Esophagus (tissue), 2 donors: Measurements from ENCODE around the gene VEPH1. TPM values are rescaled to one million over a fixed set of nuclear protein-coding genes. Genes with fewer than 3 reads are reported as not detected.
"Not testable (repeated sequence)": the region's sequence is repeated elsewhere in the genome, so short reads cannot be mapped to it uniquely, and the experiment has no call there.

ENCODE experiments used
- H3K27ac ChIP-seq, 2 donors: one replicate each; pipeline ENCODE4 v1.5.1; 2013; ENCODE audit warnings: low read depth in 2 of 2, mild to moderate bottlenecking in 2 of 2, inconsistent platforms in 1 of 2, low read length in 1 of 2, moderate library complexity in 1 of 2
- H3K27me3 ChIP-seq, 2 donors: one replicate each; pipeline ENCODE4 v1.6.1; 2013; ENCODE audit warnings: low read length in 2 of 2, control low read depth in 1 of 2, mild to moderate bottlenecking in 1 of 2; ENCODE audit not compliant: insufficient read depth in 2 of 2, control insufficient read depth in 1 of 2
- H3K36me3 ChIP-seq, 2 donors: one replicate each; pipeline ENCODE4 v1.6.1; 2013; ENCODE audit warnings: low read length in 1 of 2; ENCODE audit not compliant: control insufficient read depth in 2 of 2, insufficient read depth in 2 of 2
- H3K4me1 ChIP-seq, 2 donors: one replicate each; pipeline ENCODE4 v1.6.1; 2013; ENCODE audit warnings: low read length in 1 of 2; ENCODE audit not compliant: control insufficient read depth in 2 of 2, insufficient read depth in 2 of 2
- H3K4me3 ChIP-seq, 2 donors: one replicate each; pipeline ENCODE4 v1.5.1; 2013; ENCODE audit warnings: low read length in 2 of 2, mild to moderate bottlenecking in 2 of 2, low read depth in 1 of 2, moderate library complexity in 1 of 2
- H3K9me3 ChIP-seq, 2 donors: one replicate each; pipeline ENCODE4 v1.6.1; 2013; ENCODE audit warnings: mild to moderate bottlenecking in 2 of 2, low read depth in 1 of 2, low read length in 1 of 2, moderate library complexity in 1 of 2; ENCODE audit not compliant: control insufficient read depth in 2 of 2, insufficient read depth in 1 of 2
- WGBS, 2 donors: extraction: QIAGEN DNeasy Blood & Tissue Kit; methylation state at CpG; one replicate each; pipeline ENCODE4 v1.1.7; 2013; 5-methylcytosine and 5-hydroxymethylcytosine counted together
- polyA plus RNA-seq, 2 donors: library from polyadenylated mRNA; stranded (reverse); fragments of 200-250 nt; gene quantifications; one replicate each; pipeline ENCODE4 v1.2.3, GENCODE V29; 2013
- donor health status: healthy with polysubstance abuse.
- donor health status: Bipolar disorder and iron deficiency.

Gene VEPH1
- polyA plus RNA-seq, 2 donors, result 0.07 to 0.08 TPM

DNA sequence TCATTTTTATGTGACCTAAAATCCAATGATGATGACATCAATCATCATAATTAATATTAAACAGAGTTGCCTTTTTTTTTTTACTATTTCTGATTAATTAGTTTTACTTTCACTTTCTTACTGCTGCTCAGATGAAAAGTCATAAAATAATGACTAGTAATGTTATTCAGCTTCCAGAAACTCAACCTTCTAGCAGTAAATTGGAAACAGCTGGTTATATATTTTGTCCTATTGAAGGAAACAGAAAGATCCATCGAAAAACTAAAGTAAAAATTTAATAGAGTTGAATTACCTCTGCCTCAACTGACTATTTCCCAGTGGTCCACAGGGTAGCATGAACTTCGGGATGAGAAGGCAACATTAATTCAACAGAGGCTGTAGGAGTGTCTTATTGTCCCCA, 173.7 kb downstream of the VEPH1 start:
- Histone ChIP-seq H3K9me3 (no peaks in the 10 kb centered on the region), H3K4me3 (no peak overlapping the region), H3K27ac (no peak overlapping the region), H3K4me1 (no peaks in the 10 kb centered on the region), H3K36me3 (no peaks in the 10 kb centered on the region), H3K27me3 (no peaks in the 10 kb centered on the region)
- 75 to 77% methylated on average over 2 of the region's 2 CpGs for whole genome bisulfite sequencing, 2 donors

DNA sequence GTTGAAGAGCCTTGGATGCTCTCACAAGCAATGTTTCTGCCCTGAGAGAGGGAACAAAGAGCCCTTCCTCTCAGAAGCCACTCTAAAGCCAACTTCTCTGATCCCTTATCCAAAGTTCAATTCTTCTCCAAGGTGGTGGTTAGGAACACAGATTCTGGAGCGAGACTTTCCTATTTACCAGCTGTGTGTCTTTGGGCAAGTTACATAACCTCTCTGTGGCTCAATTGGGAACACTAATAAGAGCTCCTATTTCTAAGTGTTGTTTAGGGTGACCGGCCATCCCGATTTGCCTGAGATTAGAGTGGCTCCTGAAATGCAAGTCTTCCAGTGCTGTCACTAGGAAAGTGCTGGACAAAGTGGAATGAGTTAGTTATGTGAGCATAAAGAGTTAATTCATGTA, 175.4 kb downstream of the VEPH1 start:
- WGBS, 2 donors, result 92 to 93% methylated on average over 3 of the region's 3 CpGs
- no peak overlapping the region for H3K4me3 ChIP-seq
- no peaks in the 10 kb centered on the region for H3K4me1 ChIP-seq
- H3K9me3 ChIP-seq, result no peaks in the 10 kb centered on the region
- H3K27me3 ChIP-seq, result no peaks in the 10 kb centered on the region
- H3K27ac ChIP-seq, result no peak overlapping the region
- H3K36me3 ChIP-seq, result no peaks in the 10 kb centered on the region

DNA sequence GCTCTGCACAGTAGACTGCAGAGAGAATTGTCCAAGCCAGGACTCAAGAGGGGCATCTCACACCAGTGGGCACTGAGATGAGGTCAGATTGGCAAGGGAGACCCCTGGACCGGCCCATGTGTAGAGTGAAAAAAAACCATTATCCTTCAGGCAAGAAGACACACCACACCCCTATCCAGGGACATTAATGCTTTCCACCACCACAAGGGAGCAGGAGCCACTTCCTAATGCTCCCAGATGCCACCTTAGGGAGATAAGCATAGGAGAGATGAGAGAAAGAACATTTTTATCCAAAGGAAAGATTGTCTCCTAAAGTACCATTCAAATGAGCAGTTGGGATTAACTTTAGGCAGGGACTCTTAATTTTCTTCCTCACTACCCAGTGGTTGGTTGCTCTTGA, 176.2 kb downstream of the VEPH1 start:
- Histone ChIP-seq H3K27ac (no peak overlapping the region), H3K4me3 (no peak overlapping the region), H3K4me1 (no peaks in the 10 kb centered on the region), H3K36me3 (no peaks in the 10 kb centered on the region), H3K27me3 (no peaks in the 10 kb centered on the region), H3K9me3 (no peaks in the 10 kb centered on the region)
- WGBS, 2 donors, result 83 to 88% methylated on average over 1 of the region's 1 CpG

DNA sequence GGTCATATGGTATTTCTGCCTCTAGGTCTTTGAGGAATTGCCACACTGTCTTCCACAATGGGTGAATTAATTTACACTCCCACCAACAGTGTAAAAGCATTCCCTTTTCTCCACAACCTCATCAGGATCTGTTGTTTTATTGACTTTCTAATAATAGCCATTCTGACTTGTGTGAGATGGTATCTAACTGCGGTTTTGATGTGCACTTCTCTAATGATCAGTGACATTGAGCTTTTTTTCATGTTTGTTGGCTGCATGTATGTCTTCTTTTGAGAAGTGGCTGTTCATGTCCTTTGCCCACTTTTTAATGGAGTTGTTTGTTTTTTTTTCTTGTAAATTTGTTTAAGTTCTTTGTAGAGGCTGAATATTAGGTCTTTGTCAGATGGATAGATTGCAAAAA, 178.3 kb downstream of the VEPH1 start:
- 92 to 93% methylated on average over 1 of the region's 1 CpG for WGBS, 2 donors
- not testable (repeated sequence) for H3K9me3 ChIP-seq, H3K27ac ChIP-seq, H3K4me3 ChIP-seq, H3K4me1 ChIP-seq, H3K36me3 ChIP-seq, H3K27me3 ChIP-seq

DNA sequence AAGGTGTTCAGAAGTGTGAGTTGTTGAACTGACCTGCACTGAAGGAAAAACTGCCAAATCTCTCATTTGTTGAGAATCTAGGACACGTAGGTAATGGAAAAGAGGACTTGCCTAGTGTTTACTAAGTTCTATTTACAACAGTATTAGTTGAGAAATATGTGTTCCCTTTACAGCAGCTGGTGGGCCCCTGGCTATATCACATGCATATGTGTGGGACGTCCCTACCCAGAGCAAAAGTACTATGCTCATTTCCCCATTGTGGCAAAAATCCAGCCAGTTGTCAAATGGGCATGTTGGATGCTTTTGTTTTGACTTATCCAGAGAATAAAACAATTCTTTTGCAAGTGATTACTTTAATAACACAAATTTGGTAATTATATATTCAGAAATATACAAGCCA, 179.9 kb downstream of the VEPH1 start:
- no peaks in the 10 kb centered on the region for H3K4me1 ChIP-seq
- H3K27me3 ChIP-seq, result no peaks in the 10 kb centered on the region
- no peaks in the 10 kb centered on the region for H3K9me3 ChIP-seq
- no peak overlapping the region for H3K27ac ChIP-seq
- no peak overlapping the region for H3K4me3 ChIP-seq
- H3K36me3 ChIP-seq, result no peaks in the 10 kb centered on the region
- 71 to 74% methylated on average over 2 of the region's 2 CpGs for WGBS, 2 donors

DNA sequence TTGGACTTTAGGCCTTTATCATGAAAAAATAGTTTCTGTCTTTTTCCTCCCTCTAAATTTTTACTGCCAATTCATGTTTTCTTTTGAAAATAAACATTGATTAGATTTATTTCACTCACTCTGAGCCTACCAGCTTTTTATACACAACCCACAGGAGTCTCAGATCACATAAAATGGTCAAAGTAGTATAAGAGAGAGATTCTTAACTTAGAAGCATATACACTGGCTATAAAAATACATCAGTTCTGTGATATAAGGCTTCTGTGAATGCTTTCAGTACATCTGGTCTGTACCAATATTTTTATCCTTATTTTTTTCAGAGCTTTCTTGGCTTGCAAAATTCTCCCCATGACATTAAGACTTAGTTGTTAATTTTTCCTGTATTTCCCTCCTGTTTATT, 183.5 kb downstream of the VEPH1 start:
- H3K4me1 ChIP-seq, result no peaks in the 10 kb centered on the region
- H3K27me3 ChIP-seq, result no peaks in the 10 kb centered on the region
- H3K27ac ChIP-seq, result no peak overlapping the region
- H3K9me3 ChIP-seq, result no peaks in the 10 kb centered on the region
- H3K4me3 ChIP-seq, result no peak overlapping the region
- no peaks in the 10 kb centered on the region for H3K36me3 ChIP-seq

DNA sequence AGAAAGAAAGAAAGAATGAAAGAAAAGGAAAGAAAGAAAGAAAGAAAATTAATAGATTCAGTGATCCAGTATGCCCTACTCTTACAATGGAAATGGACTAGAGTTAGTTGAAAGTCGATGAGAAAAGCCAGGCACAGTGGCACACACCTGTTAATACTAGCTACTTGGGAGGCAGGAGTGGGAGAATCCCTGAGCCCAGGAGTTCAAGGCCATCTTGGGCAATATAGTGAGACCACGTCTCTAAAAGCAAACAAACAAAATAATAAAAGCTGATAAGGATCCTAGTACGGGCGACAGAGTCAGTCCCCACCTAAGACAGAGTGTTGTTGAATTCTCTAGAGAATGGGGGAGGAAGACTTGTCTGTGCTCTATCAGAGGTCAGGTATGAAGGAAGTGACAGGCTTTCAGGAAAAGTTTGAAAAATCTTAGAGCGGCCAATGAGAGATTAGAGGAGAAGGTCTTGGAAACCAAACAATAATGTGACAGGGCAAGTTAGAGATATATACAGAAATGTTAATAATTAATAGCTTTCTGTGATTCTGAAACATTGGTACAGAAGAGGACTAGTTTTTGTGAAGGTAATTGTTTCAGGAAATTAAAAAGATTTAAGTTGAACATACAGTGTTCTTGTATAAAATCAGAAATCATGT, 184.5 kb downstream of the VEPH1 start:
- Histone ChIP-seq H3K27ac (no peak overlapping the region), H3K4me1 (no peaks in the 10 kb centered on the region), H3K36me3 (no peaks in the 10 kb centered on the region), H3K27me3 (no peaks in the 10 kb centered on the region), H3K4me3 (no peak overlapping the region), H3K9me3 (no peaks in the 10 kb centered on the region)
- WGBS, 2 donors, result 64 to 78% methylated on average over 5 of the region's 5 CpGs

DNA sequence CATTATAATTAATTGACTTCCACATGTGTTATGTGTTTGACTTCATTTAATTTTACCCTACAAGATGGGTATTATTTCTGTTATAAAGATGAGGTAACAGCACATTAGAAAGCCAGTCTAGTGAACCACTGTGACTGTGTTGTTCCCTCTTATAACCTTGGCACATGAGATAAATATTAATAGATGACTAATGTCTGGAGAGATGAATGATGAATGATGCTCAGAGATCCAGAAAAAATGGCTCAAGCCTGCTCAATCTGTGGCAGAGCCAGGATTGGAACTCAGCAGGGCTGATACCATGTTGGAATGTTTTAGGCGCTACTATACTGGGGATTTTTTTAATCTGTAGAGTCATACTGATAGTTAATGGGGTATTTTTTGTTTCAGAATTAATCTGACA, 185.3 kb downstream of the VEPH1 start:
- H3K27me3 ChIP-seq, result no peaks in the 10 kb centered on the region
- no peaks in the 10 kb centered on the region for H3K9me3 ChIP-seq
- 87 to 93% methylated on average over 1 of the region's 1 CpG for WGBS, 2 donors
- no peaks in the 10 kb centered on the region for H3K4me1 ChIP-seq
- H3K27ac ChIP-seq, result no peak overlapping the region
- H3K4me3 ChIP-seq, result no peak overlapping the region
- no peaks in the 10 kb centered on the region for H3K36me3 ChIP-seq

DNA sequence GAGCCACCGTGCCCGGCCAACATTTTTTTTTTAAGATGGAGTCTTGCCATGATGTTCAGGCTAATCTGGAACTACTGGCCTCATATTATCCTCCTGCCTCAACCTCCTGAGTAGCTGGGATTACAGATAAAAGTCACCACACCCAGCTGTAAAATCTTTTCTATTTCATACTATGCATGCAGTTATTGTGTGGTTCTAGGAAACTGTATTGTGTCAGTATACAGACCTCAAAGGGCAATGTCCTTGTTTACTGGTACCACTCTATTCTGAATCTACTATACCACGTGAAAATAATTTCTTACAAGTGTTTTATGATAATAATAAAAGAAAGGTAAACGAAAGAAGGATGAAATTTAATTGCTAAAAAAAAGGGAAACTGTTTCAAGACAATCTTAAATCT, 190.0 kb downstream of the VEPH1 start:
- Histone ChIP-seq H3K27ac (no peak overlapping the region), H3K27me3 (no peaks in the 10 kb centered on the region), H3K4me3 (no peak overlapping the region), H3K36me3 (no peaks in the 10 kb centered on the region), H3K4me1 (no peaks in the 10 kb centered on the region), H3K9me3 (no peaks in the 10 kb centered on the region)
- WGBS, 2 donors, result 91 to 92% methylated on average over 4 of the region's 4 CpGs

DNA sequence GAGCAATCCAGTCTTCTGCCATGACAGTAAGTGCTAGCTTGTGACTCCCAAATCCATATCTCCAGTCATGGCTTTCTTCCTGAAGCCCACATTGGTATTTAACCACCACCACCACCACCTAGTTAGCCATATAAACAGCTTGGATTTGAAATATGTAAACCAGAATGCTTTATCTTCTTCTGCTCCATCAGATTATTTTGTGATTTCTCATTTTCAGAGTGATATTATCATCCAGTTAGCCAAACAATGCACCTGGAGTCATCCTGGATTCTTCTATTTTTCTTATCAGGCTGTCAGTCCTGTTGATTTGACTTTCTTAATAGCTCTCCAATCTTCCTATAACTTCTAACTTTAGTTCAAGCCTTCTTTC, 190.9 kb downstream of the VEPH1 start:
- no peaks in the 10 kb centered on the region for H3K4me1 ChIP-seq
- H3K36me3 ChIP-seq, result no peaks in the 10 kb centered on the region
- H3K9me3 ChIP-seq, result no peaks in the 10 kb centered on the region
- H3K27me3 ChIP-seq, result no peaks in the 10 kb centered on the region
- H3K4me3 ChIP-seq, result no peak overlapping the region
- no peak overlapping the region for H3K27ac ChIP-seq
